ENCODE measurements around the gene CD40LG. TPM values are rescaled to one million over a fixed set of nuclear protein-coding genes. Genes with fewer than 3 reads are reported as not detected.

CD40LG gene
- total and polyA plus RNA-seq, 2 donors (not counting 1 experiment from before 2014, with no cell fraction given) = 0.13 to 0.30 TPM

DNA sequence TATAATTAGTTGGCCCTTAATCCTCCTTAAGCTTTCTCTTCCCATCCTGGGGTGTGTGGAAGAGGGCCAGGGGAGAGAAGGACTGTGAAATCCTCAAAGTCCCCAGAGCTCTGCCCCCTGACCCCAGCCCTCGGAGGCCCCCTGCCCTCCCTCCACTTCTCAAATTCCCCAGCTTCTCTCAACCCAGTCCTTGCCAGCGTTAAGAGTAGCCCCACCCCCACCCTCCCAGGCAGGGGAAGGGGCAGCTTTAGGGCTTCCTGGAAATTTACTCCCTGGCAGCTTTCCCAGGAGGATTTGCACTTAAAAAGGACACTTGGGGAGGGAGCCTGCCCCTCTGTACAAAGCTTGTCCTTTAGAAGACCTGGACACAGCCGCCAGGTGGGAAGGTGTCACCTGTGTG, 11.8 kb upstream of the CD40LG start:
- peaks cover 0 to 8% of the 10 kb centered on the region in 2 donors for H3K4me1 ChIP-seq (ENCODE audit: control insufficient read depth in 2 of 2, insufficient read depth in 2 of 2, low read length in 2 of 2)
- no peaks in the 10 kb centered on the region for H3K36me3 ChIP-seq (replicated peaks in 1 of 2; ENCODE audit: control extremely low read depth in 1 of 2, control insufficient read depth in 1 of 2, extremely low read depth in 1 of 2, insufficient read depth in 2 of 2, low read length in 1 of 2)
- no peaks in the 10 kb centered on the region for H3K27me3 Mint-ChIP-seq
- H3K9ac ChIP-seq (ENCODE audit: low read length) = no peak overlapping the region
- no peaks in the 10 kb centered on the region for H3K9me3 Mint-ChIP-seq (ENCODE audit: insufficient read depth)
- H3K4me3 Mint-ChIP-seq = no peak overlapping the region
- no peak for ATAC-seq (ENCODE audit: low read depth)
- no CpG with 5 or more reads among the region's 3 CpGs for WGBS (ENCODE audit: insufficient coverage)
- H4K20me1 ChIP-seq (ENCODE audit: control insufficient read depth, insufficient read depth, low read length, poor library complexity, severe bottlenecking) = no peaks in the 10 kb centered on the region
- no peak overlapping the region for H3K27ac Mint-ChIP-seq
- DNase-seq = no peak
- no peaks in the 10 kb centered on the region for H3K79me2 ChIP-seq (ENCODE audit: control insufficient read depth, insufficient read depth, low read length)
- H3K9me3 ChIP-seq (ENCODE audit: control extremely low read depth in 1 of 3, control insufficient read depth in 2 of 3, insufficient read depth in 1 of 3, low read length in 2 of 3) = no peaks in the 10 kb centered on the region
- no peaks in the 10 kb centered on the region for H3K27me3 ChIP-seq (replicated peaks in 1 of 4; ENCODE audit: control extremely low read depth in 1 of 4, control insufficient read depth in 3 of 4, insufficient read depth in 4 of 4, low read length in 3 of 4)
- H3K4me3 ChIP-seq (ENCODE audit: control extremely low read depth in 1 of 5, extremely low read depth in 1 of 5, insufficient read depth in 1 of 5, low read depth in 2 of 5, low read length in 4 of 5) = no peak overlapping the region
- H3K4me2 ChIP-seq (replicated peaks; ENCODE audit: low read depth, low read length, poor library complexity, severe bottlenecking) = no peak overlapping the region
- ChIA-PET CTCF (no interaction called here), POLR2A (no interaction called here)
- no peak for TF ChIP-seq EZH2 (IDR thresholded peaks at IDR 0.05; ENCODE audit: borderline replicate concordance, insufficient read depth, low read depth, low read length, poor library complexity, severe bottlenecking)
- TF ChIP-seq, protein P1, sequence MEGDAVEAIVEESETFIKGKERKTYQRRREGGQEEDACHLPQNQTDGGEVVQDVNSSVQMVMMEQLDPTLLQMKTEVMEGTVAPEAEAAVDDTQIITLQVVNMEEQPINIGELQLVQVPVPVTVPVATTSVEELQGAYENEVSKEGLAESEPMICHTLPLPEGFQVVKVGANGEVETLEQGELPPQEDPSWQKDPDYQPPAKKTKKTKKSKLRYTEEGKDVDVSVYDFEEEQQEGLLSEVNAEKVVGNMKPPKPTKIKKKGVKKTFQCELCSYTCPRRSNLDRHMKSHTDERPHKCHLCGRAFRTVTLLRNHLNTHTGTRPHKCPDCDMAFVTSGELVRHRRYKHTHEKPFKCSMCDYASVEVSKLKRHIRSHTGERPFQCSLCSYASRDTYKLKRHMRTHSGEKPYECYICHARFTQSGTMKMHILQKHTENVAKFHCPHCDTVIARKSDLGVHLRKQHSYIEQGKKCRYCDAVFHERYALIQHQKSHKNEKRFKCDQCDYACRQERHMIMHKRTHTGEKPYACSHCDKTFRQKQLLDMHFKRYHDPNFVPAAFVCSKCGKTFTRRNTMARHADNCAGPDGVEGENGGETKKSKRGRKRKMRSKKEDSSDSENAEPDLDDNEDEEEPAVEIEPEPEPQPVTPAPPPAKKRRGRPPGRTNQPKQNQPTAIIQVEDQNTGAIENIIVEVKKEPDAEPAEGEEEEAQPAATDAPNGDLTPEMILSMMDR (IDR thresholded peaks at IDR 0.05) = no peak
- intact Hi-C loops (cut with micrococcal nuclease) = no loop called here
- no peak overlapping the region for H2AFZ ChIP-seq (ENCODE audit: insufficient read depth, low read depth, low read length, poor library complexity, severe bottlenecking)
- peaks cover 12% of the 10 kb centered on the region for H3K4me1 Mint-ChIP-seq
- no peak overlapping the region for H3K27ac ChIP-seq (ENCODE audit: low read length in 2 of 2)

DNA sequence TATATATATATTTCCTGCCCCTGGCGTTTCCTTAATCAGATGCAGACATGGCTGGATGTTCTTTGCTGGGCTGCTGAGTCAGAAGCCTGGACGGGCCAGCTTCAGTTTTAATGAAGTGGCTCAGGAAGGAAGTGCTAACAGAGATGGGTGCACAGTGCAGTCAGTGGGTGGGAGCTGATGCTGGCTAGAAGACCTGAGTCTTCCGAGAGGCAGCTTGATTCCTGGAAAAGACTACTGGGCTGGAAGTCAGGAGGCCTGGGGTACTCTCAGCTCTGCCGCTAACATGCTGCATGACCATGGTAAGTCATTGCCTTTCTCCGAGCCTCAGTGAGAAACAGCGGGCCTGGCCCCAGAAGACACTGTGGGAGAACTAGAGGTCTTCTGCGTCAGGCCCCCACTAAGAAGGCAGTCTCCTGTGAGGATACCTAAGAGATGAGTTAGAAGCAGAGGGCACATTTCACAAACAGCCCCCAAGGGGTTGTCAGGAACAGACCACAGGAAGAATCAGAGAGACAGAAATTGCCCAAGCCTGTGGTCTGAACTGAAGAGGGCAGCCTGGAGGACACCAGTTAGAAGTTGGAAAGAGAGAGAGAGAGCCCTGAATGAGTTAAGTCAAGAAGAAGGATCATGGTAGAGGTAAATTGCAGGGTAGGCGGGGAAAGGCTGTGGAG, 8.3 kb upstream of the CD40LG start:
- no peak overlapping the region for H3K4me3 ChIP-seq (ENCODE audit: control extremely low read depth in 1 of 5, extremely low read depth in 1 of 5, insufficient read depth in 1 of 5, low read depth in 2 of 5, low read length in 4 of 5)
- POLR2A ChIA-PET = no interaction called here
- intact Hi-C loops (cut with micrococcal nuclease) = no loop called here
- no peaks in the 10 kb centered on the region for H3K9me3 Mint-ChIP-seq (ENCODE audit: insufficient read depth)
- no peaks in the 10 kb centered on the region for H4K20me1 ChIP-seq (ENCODE audit: control insufficient read depth, insufficient read depth, low read length, poor library complexity, severe bottlenecking)
- peaks cover 0 to 8% of the 10 kb centered on the region in 2 donors for H3K4me1 ChIP-seq (ENCODE audit: control insufficient read depth in 2 of 2, insufficient read depth in 2 of 2, low read length in 2 of 2)
- no peak overlapping the region for H3K4me3 Mint-ChIP-seq
- ATAC-seq (ENCODE audit: low read depth) = no peak
- peaks cover 11% of the 10 kb centered on the region for H3K4me1 Mint-ChIP-seq
- H3K27ac Mint-ChIP-seq = no peak overlapping the region
- no peak overlapping the region for H3K4me2 ChIP-seq (replicated peaks; ENCODE audit: low read depth, low read length, poor library complexity, severe bottlenecking)
- CTCF ChIA-PET = no interaction called here
- no peak overlapping the region for H3K9ac ChIP-seq (ENCODE audit: low read length)
- no peaks in the 10 kb centered on the region for H3K27me3 Mint-ChIP-seq
- H3K36me3 ChIP-seq (replicated peaks in 1 of 2; ENCODE audit: control extremely low read depth in 1 of 2, control insufficient read depth in 1 of 2, extremely low read depth in 1 of 2, insufficient read depth in 2 of 2, low read length in 1 of 2) = no peaks in the 10 kb centered on the region
- no peaks in the 10 kb centered on the region for H3K79me2 ChIP-seq (ENCODE audit: control insufficient read depth, insufficient read depth, low read length)
- DNase-seq = no peak
- WGBS (ENCODE audit: insufficient coverage) = 78% methylated on average over 3 of the region's 8 CpGs
- no peak overlapping the region for H2AFZ ChIP-seq (ENCODE audit: insufficient read depth, low read depth, low read length, poor library complexity, severe bottlenecking)
- no peaks in the 10 kb centered on the region for H3K27me3 ChIP-seq (replicated peaks in 1 of 4; ENCODE audit: control extremely low read depth in 1 of 4, control insufficient read depth in 3 of 4, insufficient read depth in 4 of 4, low read length in 3 of 4)
- no peak overlapping the region for H3K27ac ChIP-seq (ENCODE audit: low read length in 2 of 2)
- no peak for TF ChIP-seq EZH2 (IDR thresholded peaks at IDR 0.05; ENCODE audit: borderline replicate concordance, insufficient read depth, low read depth, low read length, poor library complexity, severe bottlenecking)
- TF ChIP-seq, protein P1 (IDR thresholded peaks at IDR 0.05) = no peak
- H3K9me3 ChIP-seq (ENCODE audit: control extremely low read depth in 1 of 3, control insufficient read depth in 2 of 3, insufficient read depth in 1 of 3, low read length in 2 of 3) = no peaks in the 10 kb centered on the region
